T47D (cell line): Measurements from ENCODE around the gene DKK3.

Source experiments
- DNase-seq, 2 experiments: peaks; one replicate each; pipeline versions ENCODE4 v3.0.0 to v3.0.0-alpha.2; 2011 to 2012; ENCODE audit warnings: low read depth in 1 of 2, low spot score in 1 of 2
- JUND ChIP-seq: IDR thresholded peaks from 2 replicates; pipeline ENCODE4 v1.6.1; 2012; ENCODE audit warnings: low read depth
- in situ Hi-C: cut with HindIII; loops from 2 replicates; pipeline ENCODE4 v1.10.0; 2016; ENCODE audit warnings: low sequenced_read_pairs, low pct_unique_long_range_greater_than_20kb

DKK3 gene

DNA sequence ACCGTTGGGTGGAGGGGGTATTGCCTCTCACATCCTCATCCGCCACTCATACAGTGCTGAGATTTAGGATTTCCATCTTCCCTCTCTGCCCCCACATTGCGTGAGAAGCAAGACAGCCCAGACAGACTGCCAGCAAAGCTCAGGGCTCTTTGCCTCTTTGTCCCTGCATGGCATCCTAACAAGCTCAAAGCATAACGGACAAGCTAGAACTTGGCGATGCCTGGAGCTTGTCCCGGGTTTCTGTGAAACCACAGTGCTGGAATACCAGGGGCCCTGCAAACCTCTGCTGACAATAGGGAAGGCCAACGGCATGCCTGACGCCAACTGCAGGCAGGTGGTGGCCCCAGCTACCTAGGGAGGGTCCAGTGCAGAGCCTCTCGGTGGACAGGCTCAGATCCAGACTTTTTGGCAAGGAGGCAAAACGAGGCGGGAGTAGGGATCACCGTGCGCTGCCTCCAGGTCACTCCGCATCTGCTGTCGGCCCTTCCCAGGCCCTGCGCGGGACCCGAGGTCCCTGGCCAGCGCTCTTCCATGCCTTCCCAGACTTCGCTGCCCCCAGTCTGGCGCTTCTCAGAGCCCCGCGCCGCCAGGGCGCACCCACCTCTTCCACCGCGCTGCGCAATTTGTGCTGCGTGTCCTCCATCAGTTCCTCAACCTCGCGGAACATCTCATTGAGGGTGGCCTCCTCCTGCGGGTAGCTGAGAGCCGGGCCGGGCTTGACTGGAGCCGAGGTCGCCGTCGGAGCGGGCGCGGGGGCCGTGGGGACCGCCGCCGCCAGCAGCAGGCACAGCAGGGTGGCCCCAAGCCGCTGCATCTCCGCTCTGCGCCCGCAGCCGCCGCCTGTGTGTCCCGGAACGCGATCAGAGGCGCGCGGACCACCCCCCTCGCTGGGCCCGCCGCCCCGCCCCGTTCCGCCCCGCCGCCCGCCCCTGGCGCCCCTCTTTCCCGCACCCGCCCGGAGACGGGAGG, at the start of gene DKK3:
TSS of gene DKK3 (minus strand) at position 858 of the 969 bp plus-strand sequence. CDS start at position 814, 44 bp downstream.
- DNase-seq, result no peak
- in situ Hi-C loops, result no loop called here
- no peak for TF ChIP-seq JUND

- DNase-seq, result no peak
- in situ Hi-C loops, result no loop called here
- no peak for TF ChIP-seq JUND
These were observed 49.0 kb upstream of the DKK3 start for GRCh38 chr11:12057299-12057980.

GRCh38 chr11:12056119-12056518, 47.7 kb upstream of the DKK3 start:
- no peak for TF ChIP-seq JUND
- in situ Hi-C loops, result no loop called here
- no peak for DNase-seq

DNA sequence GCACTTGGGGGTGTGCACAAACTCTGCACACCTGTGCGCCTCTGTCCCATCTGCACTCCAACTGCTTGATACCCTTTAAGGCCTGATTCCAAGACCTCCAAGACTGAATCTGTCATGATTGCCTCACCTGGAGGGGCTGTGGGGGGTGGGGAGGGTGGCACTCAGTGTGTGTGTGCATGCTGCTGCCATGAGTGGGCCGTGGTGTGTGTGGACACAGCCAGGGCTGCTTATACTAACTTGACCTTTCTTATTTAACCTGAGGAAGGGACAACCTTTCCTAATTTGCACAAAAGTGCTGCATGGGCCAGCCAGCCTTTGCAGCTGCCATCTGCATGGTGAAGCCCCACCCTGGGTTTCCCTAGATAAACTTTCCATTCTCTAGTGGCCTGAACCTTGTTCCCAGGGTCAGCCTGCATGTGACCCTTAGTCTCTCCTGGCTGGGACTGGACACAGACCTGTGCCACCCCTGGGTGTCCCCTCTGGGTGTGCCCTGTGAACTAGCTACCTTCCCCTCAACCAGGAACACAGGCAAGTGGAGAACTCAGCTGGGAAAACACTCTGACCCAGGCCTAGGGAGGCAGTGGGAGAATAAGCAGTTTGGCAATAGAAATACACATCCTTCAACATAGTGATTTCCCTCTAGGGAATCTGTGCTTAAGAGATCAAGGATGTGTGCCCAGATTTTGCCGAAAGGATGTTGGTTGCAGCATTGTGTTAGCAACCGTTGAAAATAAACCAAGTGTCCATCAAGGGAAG, 45.4 kb upstream of the DKK3 start:
- no peak for DNase-seq
- in situ Hi-C loops, result no loop called here
- no peak for TF ChIP-seq JUND

DNA sequence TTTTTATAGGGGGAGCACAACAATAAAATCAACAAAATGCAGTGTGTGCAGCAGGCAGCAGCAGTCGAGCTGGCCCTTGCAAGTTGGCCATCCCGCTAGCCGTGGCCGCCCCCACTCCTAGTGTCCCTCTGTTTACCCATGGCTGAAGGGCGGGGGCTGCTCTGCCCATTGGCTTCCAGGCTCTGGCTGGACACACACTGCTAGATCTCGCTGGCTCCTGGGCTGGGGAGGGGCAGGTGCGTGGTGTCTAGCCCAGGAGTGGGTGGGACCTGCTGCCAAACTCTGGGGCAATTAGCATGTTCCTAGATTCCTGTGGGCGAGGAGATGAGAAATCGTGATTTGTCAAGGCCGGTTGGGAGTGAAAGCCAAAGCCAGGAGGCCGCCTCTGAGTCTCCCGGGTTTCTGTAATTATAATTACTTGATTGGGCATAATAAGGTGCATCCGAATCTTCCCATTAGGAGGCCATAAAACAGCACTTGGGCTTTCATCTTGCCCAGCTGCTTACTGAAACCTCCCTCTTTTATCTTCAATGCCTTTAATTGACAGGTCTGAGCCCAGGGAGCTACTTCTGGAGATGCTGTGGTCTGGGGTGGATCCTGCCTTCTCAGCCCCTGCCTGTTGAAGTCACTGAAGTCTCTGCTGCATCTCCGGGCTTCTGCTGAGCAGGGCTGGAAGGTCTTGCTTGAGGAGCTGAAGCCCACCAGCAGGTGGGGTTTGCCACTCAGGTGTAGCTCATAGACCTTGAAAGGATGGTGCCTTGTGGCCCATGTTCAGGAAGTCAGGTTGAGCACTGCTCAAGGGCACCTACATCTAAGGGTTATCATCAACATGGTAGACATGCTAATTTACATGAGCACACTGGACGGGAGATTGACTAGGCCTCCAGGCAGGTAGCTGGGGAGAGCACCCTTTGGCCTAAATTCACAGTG, 44.5 kb upstream of the DKK3 start:
- TF ChIP-seq JUND, result no peak
- in situ Hi-C loops, result no loop called here
- no peak for DNase-seq

GRCh38 chr11:12051287-12051662, 42.8 kb upstream of the DKK3 start:
- no peak for DNase-seq
- in situ Hi-C loops, result no loop called here
- TF ChIP-seq JUND, result no peak

DNA sequence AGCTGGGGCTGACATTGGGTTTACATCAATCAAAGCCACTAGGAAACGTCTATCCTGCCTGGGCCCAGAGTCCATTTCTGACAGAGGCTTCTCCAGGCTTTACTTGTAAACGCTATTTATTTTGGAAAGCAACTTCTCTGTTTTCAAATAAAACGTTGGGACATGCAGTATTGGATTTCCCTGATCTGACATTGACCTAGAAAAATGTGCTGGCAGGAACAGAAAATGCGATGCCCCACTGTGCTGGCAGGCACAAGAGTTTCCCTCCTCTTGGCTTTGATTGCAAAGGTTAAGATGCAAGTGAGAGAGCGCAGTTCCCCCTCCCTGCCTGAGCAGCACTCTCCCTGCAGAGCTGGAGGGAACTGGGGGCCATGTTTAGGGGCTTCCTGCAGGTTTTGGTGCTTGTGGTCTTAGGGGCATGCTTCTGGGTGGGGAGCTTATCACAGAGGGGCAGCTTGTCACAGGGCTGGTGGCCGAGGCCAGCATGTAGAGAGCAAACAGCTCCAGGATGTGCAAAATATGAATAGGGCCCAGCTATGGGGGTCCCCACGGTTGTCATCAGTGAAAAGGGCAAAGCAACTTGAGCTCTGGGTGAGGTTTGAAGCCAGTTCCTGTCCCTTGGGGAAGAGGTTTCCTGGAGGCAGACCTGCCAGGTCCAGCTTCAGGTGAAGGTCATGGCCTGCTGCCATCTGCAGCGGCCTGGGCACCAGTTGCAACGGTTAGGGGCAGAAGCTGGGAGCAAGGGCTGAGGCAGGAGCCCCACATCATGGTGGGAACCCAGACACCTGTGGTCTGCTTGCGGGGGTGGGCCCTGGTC, 42.3 kb upstream of the DKK3 start:
- DNase-seq, result no peak
- in situ Hi-C loops, result no loop called here
- TF ChIP-seq JUND, result no peak

DNA sequence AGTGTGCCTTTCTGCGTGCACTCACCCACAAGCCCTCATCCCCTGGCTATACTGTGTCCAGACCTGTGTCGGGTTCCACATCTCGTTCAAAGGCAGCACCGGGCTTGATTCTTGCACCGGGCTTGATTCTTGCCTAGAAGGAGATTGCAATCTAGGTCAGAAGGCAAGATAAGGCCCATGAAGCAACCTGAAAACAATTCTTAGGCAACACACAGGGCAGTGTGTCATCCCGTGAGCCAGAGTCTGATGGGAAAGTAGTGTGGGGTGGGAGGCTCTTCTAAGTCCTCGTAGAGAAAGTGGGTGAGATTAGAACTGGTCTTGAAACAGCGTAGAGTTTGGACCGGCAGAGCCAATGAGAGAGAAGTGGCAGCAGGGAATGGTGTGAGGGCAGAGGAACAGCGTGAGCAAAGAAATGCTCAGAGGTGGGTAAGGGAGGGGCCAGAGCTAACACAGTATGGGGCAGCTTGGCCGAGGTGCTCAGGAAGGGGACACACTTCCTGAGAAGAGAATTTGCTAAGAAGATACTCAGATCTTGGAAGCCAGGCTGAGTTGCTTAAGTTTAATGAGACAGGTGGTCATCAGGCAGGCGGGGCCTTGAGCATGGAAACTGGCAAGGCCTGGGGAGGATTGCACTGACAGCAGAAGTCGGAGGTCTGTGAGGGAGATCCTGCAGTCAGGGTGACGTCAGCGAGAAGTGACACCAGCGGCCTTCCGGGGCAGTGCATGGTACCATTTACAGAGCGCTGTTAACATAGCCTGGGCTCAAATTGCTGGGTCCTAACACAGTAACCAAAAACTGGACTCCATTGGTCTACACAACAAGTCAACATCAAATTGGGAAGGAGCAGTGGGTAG, 40.7 kb upstream of the DKK3 start:
- TF ChIP-seq JUND, result no peak
- in situ Hi-C loops, result no loop called here
- no peak for DNase-seq

DNA sequence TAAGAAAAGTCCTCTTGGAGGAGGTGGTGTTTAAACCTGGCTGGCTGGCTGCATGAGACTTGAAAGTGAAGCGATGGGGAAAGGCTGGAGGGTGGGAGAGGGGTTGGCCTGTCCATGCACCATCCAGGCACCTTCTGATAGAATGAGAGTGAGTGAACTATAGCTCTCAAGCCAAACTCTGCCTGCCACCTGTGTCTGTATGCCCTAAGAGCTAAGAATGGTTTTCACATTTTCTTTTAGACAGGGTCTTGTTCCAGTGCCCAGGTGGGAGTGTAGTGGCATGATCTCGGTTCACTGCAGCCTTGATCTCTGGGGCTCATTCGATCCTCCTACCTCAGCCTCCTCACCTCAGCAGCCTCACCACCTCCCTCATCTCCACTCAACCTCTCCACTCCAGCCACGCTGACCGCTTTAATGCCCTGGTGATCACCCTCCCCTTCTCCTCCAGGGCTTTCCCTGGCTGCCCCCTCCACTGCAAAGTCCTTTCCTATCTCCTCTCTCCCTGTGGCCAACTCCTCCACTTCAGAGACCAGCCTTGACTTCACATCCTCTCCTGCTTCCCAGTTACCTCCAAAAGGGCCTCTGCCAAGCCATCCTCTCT, 38.3 kb upstream of the DKK3 start:
- no peak for DNase-seq
- no peak for TF ChIP-seq JUND

GRCh38 chr11:12045914-12046635, 37.6 kb upstream of the DKK3 start:
- no peak for TF ChIP-seq JUND
- no peak for DNase-seq
- in situ Hi-C loops, result no loop called here

More for the DNA sequence above, 38.3 kb upstream of the DKK3 start:
- in situ Hi-C loops, result no loop called here
